GM23248 (cell line): ENCODE data around the gene ETHE1.

ENCODE experiments used
- EZH2 ChIP-seq: fragments of 200-600 bp; sonication (generic); IDR thresholded peaks from 2 replicates; pipeline ENCODE4 v1.6.1; 2018; ENCODE audit warnings: antibody characterized with exemption, mild to moderate bottlenecking; ENCODE audit not compliant: insufficient read depth, poor library complexity, severe bottlenecking
- EZH2phosphoT487 ChIP-seq: fragments of 200-600 bp; sonication (generic); IDR thresholded peaks from 2 replicates; pipeline ENCODE4 v1.6.1; 2018; ENCODE audit warnings: antibody characterized with exemption, moderate library complexity, mild to moderate bottlenecking, low read depth; ENCODE audit not compliant: insufficient read depth

- TF ChIP-seq EZH2 (no peak), EZH2phosphoT487 (no peak)
Measured at GRCh38 chr19:43541920-43542650, 15.1 kb upstream of the ETHE1 start.
